Stimulated activated CD8-positive, alpha-beta memory T cell treated with anti-CD3 and anti-CD28 coated beads, Interleukin-7, amount 100 ng/mL, for 4 hours (primary cell): ENCODE measurements around the gene CCNB3.
"Not testable (repeated sequence)": the region's sequence is repeated elsewhere in the genome, so short reads cannot be mapped to it uniquely, and the experiment has no call there.

Experiments
- DNase-seq, 2 donors: peaks; one replicate each; pipeline ENCODE4 v3.0.0-alpha.2; 2020; ENCODE audit warnings: low read depth in 2 of 2

The CCNB3 gene, protein sequence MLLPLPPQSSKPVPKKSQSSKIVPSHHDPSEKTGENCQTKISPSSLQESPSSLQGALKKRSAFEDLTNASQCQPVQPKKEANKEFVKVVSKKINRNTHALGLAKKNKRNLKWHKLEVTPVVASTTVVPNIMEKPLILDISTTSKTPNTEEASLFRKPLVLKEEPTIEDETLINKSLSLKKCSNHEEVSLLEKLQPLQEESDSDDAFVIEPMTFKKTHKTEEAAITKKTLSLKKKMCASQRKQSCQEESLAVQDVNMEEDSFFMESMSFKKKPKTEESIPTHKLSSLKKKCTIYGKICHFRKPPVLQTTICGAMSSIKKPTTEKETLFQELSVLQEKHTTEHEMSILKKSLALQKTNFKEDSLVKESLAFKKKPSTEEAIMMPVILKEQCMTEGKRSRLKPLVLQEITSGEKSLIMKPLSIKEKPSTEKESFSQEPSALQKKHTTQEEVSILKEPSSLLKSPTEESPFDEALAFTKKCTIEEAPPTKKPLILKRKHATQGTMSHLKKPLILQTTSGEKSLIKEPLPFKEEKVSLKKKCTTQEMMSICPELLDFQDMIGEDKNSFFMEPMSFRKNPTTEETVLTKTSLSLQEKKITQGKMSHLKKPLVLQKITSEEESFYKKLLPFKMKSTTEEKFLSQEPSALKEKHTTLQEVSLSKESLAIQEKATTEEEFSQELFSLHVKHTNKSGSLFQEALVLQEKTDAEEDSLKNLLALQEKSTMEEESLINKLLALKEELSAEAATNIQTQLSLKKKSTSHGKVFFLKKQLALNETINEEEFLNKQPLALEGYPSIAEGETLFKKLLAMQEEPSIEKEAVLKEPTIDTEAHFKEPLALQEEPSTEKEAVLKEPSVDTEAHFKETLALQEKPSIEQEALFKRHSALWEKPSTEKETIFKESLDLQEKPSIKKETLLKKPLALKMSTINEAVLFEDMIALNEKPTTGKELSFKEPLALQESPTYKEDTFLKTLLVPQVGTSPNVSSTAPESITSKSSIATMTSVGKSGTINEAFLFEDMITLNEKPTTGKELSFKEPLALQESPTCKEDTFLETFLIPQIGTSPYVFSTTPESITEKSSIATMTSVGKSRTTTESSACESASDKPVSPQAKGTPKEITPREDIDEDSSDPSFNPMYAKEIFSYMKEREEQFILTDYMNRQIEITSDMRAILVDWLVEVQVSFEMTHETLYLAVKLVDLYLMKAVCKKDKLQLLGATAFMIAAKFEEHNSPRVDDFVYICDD (N-terminal part only)

DNA sequence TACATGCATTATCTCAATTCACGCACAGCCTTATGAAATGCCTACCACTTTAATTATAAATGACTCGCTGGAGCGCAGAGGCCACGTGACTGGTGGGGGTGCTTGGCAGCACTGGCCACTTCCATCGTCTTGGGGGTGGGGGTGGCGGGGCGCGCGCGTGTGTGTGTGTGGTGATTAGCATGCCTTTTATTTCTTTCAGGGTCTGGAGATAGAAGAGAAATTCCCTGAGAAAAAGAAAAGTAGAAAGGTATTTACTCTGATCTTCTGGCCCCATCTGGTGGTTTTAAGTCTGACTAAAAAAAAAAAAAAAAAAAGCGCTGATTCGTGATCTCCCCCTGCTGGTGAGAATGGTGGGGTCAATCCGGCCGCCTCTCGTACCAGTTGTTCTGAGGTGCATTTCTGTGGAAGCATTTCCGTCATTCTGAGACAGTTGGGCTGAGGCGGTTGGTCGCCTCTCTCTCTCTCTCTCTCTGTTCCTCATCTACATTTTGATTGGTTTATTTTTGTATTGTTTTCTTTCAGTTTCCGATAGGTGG is at the start of gene CCNB3:
TSS of gene CCNB3 (plus strand) at position 402 of the 536 bp plus-strand sequence. CDS start 80,399 bp downstream, outside the sequence.
- peak; percentile 52 to 65 for DNase-seq

DNA sequence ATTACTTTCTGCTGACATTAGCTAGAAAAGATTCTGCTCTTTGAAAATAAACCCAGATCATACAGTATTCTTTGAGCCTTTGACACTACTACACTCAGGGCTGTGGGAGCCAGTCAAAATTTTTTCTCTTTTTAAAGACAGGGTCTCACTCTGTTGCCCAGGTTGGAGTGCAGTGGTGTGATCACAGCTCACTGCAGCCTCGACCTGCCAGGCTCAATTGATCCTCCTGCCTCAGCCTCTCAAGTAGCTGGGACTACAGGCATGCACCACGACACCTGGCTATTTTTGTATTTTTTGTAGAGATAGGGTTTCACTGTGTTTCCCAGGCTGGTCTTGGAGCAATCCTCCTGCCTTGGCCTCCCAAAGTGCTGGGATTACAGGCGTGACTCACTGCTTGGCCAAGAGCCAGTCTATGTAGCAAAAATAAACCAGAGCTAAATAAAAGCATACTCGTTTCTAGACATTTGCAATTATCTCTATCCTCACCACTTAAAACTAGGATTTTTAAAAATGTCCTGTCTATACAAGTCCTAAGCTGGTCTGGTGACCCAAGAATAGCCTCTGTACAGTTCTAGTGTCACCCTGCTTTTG is 46.9 kb upstream of the CCNB3 start:
- no peak for DNase-seq

DNA sequence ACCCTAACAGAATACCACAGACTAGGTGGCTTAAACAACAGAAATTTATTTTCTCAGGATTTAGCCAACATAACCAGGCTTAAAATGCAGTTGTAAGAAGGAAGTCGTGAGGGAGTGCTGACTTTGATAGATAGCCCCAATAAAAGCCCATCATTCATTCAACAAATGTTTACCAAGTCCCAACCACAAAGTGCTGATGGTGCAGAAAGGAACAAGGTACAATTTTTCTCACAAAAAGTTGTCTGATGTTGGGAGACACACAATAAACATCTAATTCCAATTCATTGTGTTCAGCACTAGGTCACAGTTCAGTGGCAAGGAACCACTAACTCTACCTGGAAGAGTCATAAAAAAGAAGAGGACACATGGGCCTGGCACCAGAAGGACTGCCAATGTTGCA is 46.0 kb upstream of the CCNB3 start:
- no peak for DNase-seq

DNA sequence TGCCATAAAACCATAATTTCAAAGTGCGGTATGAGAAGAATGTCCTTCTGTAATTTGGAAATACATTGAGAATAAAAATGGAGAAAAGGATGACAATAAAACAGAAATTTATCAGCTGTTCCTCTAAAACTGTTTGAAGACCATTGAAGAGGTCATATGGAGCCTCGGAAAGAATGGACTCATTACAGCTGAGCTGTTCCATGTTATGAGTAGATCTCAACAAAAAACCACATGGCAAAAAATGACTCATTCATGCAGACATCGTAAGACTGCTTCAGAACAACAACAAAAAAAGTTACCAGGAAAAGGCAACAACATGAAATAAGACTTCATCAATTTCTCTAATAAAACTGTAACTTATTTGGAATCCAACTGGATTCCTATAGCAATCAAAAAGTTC is 43.4 kb upstream of the CCNB3 start:
- DNase-seq = no peak

DNA sequence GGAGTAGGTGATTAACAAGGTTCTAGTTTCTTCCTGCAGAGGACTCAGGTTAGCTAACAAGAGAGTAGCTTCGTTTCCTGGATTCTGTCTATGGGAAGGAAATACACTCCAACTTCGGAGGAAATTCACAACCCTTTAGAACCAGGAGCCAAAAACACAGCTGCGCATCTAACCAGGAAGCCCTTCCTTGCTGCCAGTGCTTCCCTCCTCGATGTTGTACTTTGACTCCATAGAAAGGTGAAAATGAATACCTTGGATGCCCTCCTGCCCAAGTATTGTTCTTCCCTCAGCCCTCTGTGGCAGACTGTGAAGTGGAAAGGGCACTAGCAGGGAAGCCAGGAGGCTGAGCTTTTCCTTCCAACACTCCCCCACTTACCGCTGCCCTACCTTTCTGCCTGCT is 38.8 kb upstream of the CCNB3 start:
- no peak for DNase-seq

DNA sequence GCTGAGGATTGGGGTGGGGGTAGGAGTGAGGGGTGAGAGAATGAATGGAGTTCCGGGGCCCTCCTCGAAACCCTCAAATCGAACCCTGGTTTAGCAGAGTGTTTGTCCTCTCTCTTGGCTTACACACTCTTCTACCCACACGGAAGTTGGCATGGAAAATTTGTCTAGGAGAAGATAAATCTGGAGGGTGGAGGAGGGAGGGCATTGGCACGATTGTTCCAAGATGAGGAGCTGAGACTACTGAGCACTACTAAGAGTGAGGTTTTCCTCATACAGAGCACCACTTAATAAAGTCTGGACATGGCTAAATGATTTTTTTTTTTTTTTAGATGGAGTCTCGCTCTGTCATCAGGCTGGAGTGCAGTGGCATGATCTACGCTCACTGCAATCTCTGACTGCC is 37.2 kb upstream of the CCNB3 start:
- no peak for DNase-seq

DNA sequence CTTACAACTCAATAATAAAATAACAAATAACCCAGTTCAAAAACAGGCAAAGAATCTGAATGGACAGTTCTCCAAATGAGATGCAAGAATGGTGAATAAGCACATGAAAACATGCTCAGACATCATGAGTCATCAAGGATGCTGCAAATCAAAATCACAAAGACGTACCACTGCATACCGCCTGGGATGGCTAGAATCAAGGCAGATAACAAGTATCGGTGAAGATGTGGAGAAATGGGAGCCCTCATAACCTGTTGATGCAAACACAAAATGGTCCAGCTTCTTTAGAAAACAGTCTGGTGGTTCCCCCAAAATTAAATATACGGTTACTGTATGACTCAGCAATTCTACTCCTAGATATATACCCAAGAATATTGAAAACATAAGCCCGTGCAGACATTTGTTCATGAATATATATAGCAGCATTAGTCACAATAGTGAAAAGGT is 36.3 kb upstream of the CCNB3 start:
- DNase-seq = no peak

DNA sequence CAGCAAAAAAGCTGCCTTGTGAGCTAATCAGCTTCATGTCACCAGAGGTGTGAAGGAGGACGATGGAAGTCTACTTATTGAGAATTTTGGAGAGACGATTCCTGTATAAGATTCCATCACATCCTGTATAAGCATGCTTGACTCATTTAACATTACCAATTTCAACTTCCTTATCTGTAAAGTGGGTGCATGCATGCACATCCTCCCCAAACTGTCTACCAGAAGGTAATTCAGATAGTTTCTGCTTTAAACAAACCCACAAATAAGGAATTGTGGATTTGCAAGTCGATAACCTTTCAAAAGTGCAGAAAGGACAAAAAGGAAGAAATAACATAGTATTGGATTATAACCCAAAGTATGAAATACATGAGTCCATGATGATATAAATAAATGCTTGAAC is 34.8 kb upstream of the CCNB3 start:
- DNase-seq = no peak

DNA sequence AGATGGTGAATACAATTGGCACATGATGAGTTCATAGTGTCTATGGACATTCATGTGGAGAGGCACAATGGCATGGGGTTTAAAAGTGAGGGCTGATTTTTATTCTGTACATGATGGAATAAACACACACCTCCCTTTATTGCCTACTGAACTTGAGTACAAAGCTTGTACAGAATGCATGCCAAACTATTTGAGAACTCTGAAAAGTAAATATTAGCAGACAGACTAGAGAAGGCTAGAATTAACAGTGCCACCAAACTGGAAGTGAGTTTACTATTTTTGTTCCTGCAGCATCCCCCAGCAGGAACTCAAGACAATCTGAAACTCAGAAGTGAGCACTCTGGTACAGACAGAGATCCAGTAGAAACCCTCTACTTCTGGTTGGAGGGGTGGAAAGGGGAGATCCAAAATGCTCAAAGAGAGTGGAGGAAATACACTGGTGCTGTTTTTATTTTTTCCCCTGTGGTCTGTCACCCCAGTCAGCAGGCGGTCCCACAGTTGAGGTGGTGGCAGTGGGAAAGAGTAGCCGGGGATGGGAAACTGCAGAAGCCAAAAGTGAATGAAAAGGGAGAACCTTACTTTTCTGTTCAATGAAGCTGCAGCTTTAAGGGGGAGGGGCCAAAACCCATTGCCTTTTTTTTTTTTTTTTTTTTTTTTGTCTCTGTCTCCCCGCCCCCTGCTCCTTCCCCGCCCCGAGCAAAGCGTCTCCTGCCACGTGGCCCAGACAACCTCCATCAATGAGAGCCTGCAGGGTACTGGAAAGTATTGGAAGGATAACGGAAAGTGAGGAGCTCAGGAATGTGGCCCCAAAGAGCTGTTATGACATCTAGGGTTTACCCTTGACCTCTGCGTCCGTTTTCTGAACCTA is 24.3 kb upstream of the CCNB3 start:
- DNase-seq = no peak

DNA sequence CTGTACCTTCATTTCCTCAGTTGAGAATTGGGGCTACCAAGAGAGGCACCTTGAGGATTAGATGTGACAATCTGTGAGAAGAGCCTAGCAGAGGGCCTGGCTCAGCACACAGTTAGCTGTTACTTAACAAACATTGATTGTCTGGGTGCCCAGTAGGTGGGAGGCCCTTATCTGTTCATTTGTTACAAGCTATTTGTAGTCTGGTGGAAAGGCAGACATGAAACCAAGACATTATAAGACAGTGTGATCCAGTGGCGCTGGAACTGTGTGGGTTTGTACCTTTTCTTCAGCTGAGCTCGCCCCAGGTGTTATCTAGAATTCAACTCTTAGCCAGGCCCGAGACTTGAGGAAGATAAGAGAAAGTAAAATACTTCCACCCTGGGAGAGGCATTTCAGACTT is 20.7 kb upstream of the CCNB3 start:
- no peak for DNase-seq

DNA sequence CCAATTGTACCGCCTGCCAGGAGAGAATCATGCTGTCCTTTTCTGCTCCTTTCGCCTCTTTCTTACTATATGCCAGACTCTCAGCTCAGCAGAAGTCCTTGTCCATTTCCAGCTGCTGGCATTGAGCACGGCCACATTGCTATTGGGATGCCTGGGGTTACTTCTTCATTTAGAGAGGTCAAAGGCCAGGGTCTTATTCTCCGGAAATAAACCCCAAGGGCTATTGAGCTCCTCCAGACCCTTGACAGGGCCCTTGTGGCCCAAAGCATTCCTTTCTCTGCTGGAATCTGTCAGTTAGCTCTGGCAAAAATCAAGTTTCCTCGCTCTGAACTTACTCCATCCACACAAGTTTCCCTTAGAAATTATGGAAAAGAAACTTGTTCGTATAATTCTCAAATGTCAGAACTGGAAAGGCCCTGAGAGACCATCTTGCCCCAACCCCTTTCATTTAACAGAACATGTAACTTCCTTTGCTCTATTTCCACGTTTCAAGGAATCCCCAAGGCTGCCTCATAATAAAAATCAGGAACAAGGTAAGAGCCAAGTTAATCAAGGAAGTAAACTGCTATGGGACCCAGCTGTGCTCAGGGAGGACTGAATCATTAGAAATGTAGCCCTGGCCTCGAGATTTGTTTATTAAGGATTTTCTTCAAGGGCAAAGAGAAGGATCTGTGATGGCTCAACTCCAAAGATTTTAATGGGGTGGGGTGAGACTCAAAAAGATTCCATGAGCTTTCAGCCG is 15.5 kb upstream of the CCNB3 start:
- no peak for DNase-seq

DNA sequence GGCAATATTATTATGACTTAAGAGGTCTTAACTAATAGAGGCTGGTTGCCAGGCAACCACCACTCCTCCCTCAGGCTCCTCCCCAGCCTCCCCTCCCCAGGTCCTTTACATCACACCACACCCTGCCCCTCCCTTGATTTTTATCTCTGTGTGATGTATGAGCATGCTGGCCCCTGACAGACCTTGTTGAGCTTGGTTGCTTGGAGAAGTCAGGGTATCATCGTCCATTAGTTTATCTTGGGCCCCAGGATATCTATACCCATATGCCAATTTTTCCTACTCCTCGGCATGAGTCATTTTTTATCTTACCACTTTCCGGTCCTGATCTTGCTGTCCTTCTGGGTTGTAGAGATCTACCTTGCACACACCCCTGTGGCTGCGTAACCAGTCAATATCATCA is 6.2 kb upstream of the CCNB3 start:
- DNase-seq = no peak

DNA sequence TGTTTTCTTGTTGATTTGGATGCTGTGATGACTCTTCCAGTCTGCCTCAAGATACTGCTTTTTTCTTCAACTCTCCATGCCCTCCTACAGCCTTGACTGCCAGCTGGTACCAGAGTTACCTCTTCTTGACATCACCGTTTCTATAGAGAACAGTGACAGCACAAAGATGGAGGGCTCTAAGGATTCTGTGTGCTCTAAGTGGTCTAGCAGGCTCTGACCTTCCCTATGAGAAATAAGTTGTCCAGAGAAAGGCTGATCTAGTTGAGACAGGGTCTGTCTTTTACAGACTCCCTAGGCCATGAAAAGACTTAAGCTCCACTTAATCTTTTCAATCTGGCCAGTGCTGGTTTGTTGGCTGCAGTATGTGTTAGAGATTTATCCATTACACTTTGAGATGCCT is 3.7 kb upstream of the CCNB3 start, which contains the start of gene AKAP4:
TSS of gene AKAP4 (minus strand) at position 101 of the 400 bp plus-strand sequence. CDS start 118 bp downstream, outside the sequence.
- no peak for DNase-seq

DNA sequence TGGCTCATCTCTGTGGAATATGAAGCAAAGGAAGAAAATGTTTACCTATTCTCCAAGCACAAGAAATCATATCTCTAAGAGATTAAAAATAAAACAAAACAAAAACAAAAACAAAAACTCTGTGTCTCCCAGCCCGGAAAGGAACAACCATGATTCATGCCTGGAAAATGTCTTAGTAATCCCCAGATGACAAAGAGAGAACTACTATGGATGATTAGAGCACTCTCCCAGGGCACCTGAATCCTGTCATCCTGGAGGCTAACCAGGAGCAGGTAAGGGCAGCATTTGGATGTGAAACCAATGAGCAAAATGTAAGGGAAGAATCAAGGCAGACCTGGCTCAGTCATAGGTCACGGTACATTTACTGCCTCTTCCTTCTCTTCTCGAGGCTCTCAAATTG is 2.0 kb upstream of the CCNB3 start:
- DNase-seq = no peak

DNA sequence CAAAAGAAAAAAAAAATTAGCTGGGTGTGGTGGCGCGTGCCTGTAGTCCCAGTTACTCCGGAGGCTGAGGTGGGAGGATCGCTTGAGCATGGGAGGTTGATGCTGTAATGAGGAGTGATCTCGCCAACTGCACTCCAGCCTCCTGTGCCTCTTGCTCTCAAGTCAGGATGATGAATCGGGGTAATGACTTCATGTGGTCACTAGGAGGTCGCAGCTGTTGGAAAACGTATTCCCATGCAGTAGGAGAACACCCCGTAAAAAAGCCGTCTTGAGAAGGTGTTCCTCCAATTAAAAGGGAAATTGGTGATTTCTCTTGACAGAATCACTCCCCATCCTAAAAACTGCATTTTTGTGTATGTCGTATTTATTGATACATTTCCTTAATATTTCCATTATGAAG is 2.2 kb downstream of the CCNB3 start:
- no peak for DNase-seq

DNA sequence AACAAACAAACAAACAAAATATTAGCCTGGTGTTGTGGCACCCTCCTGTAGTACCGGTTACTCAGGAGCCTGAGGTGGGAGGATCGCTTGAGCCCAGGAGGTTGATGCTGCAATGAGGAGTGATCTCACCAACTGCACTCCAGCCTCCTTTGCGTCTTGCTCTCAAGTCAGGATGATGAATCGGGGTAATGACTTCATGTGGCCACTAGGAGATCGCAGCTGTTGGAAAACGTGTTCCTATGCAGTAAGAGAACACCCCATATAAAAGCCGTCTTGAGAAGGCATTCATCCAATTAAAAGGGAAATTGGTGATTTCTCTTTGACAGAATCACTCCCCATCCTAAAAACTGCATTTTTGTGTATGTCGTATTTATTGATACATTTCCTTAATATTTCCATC is 6.9 kb downstream of the CCNB3 start:
- no peak for DNase-seq

DNA sequence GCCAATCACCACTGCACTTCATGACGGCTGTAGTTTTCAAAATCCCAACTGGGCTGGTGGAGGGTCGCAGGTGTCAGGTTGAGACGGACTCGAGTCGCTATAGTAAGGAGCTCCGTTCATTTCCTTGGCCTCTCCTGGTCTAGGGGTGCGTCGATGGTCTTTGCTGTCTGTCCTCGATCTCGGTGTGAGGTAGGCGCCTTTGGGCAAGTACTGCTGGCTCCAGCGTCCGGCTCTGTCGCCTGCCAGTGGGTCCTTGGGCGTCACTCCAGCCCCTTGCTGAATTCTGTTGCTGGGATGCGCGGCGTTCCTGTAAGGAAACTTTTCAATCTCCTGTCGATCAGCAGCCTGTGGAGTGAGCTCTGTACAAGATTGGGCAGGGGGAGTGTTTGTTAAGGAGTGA is 76.7 kb downstream of the CCNB3 start:
- no peak for DNase-seq

DNA sequence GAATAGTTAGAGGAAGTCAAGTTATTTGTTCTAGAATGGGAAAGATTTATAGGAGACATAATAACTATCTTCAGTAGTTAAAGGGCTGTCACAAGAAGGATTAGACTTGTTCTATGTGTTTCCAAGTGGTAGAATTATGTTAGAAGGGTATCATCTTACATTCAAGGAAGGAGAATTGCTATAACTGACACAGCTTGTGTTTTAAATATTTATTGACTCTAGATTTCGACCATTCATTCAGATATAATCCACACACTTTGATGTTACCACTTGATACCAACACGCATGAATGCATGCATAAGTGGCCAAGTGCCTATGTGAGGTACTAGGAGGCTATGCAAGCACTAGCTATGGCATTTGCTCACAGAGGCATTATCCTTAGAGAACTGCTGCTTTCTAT is 122.7 kb downstream of the CCNB3 start:
- no peak for DNase-seq

DNA sequence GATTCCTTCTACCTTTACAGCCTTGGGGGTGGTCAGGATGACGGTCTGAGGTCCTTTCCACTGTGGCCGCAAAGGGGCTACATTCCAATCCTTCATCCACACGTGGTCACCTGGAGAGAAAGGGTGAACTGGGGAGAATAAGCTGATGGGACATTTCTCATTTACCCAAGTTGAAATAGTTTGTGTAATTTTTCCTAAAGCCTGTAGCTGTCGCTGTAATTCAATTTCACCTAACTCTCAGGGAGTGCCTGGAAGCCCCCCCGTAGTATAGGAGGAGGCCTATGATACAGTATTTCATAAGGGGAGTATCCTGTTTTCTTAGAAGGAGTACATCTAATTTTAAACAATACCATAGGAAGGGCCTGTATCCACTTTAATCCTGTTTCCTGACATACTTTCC is 128.1 kb downstream of the CCNB3 start:
- not testable (repeated sequence) for DNase-seq

DNA sequence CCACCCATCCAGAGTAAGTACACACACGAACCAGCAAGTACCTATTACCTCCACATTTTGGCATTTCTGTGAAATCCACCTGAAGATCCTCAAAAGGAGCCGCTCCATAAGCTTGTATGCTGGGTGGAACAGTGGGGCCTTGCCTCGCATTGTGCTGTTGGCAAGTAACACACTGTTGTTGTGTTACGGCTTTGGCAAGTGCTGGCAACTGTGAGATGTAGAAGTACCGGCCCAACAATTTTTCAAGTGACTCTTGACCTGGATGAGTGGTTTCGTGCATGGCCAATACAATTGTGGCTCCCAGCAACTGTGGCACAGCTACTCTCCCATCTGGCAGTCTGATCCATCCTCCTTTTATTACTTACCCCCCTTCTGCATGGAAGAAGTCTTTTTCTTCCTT is 128.7 kb downstream of the CCNB3 start:
- no peak for DNase-seq
